ENCODE data around the gene SCN1A.
A peak's percentile ranks its signal among the peaks of the same experiment; 100 is the strongest.
"Not testable (repeated sequence)": the region's sequence is repeated elsewhere in the genome, so short reads cannot be mapped to it uniquely, and the experiment has no call there.

SCN1A gene

GRCh38 chr2:166074011-166074410 is 53.8 kb downstream of the SCN1A start:
- FAIRE-seq, result no peak

- FAIRE-seq, result no peak
Measured at GRCh38 chr2:166070231-166070630, 57.6 kb downstream of the SCN1A start.

GRCh38 chr2:166068981-166069380 is 58.8 kb downstream of the SCN1A start:
- no peak for FAIRE-seq

- FAIRE-seq, result no peak
Measured at GRCh38 chr2:166067229-166067628, 60.6 kb downstream of the SCN1A start.

GRCh38 chr2:166060191-166060590 is 67.6 kb downstream of the SCN1A start:
- FAIRE-seq, result no peak

- peak; percentile 98 for FAIRE-seq
Measured at GRCh38 chr2:166057370-166058164, 70.3 kb downstream of the SCN1A start.

GRCh38 chr2:166044853-166045483 is 82.9 kb downstream of the SCN1A start:
- FAIRE-seq, result no peak

- no peak for FAIRE-seq
Measured at GRCh38 chr2:166042768-166043390, 84.9 kb downstream of the SCN1A start.

DNA sequence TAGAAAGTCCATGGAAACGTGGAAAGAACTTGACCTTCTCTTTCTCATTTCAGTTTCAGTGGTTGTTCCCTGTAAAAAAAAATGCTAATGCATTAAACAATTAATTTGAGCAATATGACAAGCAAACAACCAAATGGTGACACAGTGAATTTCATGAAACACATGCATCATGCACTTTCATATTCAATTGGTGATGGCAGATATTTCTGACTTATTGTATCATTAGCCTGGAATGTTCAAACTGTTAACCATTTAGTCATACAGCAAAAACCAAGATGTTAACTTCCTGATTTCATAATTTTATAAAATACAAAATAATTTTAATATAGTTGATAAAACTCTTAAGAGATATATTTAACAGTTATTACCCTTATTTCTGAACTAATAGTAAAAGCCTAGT is 85.5 kb downstream of the SCN1A start:
- no peak for FAIRE-seq

DNA sequence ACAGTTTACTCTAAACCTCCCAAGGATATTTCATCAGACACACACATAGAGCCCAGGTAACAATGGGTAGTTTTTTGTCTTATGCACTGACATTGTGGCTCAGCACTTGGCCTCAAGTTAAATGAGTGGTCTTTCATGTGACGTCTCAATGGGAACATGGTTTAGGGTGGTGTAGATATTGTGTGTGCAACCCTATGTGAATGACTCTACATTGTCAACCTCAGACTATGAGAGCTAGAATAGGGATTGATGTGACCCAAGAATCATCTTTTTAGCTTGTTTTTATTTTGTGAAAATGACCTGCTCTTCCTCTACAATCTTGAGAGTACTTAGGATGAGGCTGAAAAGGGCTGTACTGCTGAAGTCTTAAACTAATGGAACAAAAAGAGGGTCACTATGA is 86.2 kb downstream of the SCN1A start:
- FAIRE-seq, result no peak

DNA sequence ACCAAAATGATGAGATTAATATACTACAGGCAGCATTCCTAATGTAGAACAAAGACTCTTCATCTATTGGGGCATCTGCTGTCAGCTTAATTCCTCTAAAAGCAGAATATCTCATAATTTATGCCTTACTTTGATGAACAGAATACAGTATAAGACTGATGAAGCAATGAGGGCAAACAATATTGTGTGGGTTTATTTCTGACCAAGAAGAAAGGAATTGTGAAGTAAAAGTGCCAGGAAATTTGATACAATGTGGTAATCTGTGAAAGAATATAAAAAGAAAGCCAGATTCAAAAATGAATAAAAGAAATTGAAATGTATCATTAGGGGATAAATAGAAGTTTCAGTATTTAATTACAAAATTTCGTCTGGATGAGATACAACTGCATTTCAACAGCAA is 95.5 kb downstream of the SCN1A start:
- no peak for FAIRE-seq

DNA sequence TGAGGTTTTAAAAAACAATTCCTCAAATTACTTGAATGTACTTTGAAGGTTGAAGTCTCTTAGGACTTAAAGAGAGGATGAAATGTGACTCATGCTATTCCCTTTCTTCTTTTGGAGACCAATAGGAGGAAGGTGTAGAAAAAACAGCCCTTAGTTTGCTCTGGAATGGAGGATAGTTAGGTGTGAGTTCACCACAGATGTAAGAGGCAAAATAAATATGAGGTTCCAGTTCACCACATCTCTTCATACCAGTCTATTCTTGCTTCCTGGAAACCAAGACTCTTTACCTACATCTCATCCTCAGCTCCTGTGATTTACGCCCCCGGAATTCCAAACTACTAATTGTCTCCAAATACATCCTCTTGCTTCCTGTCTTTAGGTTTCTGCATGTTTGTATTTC is 96.8 kb downstream of the SCN1A start:
- no peak for FAIRE-seq

DNA sequence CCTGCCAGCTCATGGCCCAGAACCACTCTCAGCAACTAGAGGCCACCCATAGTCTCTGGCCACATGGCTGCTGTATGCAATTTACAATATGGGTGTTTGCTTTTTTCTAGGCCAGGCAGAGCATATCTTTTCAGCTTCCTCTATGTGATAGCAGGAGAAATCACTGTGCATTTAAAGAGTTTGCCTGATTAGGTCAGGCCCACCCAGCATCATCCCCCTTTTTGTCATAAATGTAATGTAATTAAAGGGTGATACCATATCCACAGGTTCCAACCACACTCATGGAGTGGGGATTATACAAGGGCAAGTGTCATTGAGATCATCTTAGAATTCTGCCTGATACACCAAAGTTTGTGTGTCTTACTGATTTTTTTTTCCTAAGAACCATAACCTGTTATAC is 102.5 kb downstream of the SCN1A start:
- FAIRE-seq, result no peak

- FAIRE-seq, result no peak
Measured at GRCh38 chr2:166017208-166017607, 110.6 kb downstream of the SCN1A start.

DNA sequence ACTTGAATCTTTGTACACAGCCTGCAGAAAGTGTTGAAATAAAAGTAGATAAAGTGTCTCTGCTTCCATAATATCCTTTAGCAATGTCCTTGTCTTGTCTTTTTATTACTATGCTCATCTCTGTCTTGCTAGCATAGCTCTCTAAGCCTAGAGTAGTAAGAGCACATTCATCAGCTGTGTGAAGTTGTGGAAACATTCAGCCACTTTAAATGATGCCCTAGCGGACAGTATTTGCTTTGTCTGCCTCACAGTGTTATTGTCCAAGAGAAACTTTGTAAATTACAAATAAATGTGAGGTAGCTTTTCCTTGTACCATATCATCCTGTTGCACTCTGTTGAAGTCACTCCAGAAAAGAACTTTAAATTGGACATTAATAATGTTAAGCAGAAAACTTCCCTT is 113.9 kb downstream of the SCN1A start:
- FAIRE-seq, result no peak

DNA sequence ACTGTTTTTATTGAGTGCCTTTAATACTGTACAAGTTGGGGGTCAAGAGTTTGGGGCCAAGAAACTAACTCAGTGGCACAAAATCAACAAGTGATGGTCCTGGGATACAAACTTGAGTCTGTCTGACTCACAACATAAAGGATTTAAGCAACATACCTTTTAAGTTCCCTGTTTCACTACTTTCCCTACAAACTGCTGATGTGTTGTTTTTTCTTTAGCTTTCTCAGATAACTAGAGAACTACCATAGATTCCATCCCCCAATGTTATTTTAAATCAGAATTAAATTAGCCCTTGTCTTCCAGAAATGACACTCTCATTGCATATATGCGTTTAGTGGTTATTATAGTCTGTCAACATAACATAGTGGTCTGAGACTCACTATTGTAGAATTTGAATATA is 116.2 kb downstream of the SCN1A start:
- FAIRE-seq, result no peak

- no peak for FAIRE-seq
Measured at GRCh38 chr2:166000401-166000800, 127.4 kb downstream of the SCN1A start.

- no peak for FAIRE-seq
Measured at GRCh38 chr2:165990846-165991245, 137.0 kb downstream of the SCN1A start.

- FAIRE-seq, result no peak
Measured at GRCh38 chr2:165989851-165990250, 138.0 kb downstream of the SCN1A start.

DNA sequence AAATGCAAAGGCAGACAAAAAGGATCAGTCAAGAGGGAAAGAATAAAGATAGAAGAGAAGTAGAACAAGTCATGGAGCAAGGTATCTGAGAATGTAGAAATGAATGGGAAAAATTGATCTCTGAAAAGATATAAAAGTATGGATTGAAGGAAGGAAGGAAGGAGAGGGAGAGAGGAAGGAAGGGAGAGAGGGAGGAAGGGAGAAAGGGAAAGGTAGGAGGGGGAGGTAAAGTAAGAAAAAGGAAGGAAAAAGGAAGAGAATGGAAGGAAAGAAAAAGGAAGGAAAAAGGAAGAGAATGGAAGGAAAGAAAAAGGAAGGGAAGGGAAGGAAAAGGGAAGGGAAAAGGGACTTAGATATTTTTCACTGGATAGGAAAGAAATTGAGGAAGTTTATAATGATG is 142.7 kb downstream of the SCN1A start:
- FAIRE-seq, result no peak

DNA sequence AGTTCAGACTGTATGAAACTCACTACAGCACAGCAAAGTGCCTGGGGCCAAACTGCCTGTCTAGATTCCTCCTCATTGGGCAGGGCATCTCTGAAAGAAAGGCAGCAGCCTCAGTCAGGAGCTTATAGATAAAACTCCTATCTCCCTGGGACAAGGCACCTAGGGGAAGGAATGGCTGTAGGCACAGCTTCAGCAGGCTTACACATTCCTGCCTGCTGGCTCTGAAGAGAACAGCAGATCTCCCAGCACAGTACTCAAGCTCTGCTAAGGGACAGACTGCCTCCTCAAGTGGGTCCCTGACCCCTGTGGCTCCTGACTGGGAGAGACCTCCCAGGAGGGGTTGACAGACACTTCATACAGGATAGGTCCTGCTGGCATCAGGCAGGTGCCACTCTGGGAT is 155.7 kb downstream of the SCN1A start:
- FAIRE-seq, result not testable (repeated sequence)

- FAIRE-seq, result no peak
Measured at GRCh38 chr2:165970663-165971062, 157.2 kb downstream of the SCN1A start.

DNA sequence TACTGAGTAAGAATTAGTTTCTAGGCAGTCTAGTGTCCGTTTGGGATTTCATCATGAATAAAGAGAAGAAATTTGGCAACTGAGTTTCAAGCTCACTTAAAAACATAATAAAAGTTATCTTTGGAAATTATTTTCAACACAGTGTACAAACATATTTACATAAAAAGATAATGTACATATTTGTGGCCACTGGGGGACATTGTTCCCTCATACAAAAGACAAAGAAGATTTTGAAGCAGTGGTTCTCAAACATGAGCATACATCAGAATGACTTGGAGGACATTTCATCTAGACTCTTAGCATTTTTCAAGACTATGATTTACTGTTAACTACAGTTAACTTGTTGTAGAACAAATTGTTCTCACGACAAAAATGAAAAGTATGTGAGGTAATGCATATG is 158.6 kb downstream of the SCN1A start:
- no peak for FAIRE-seq

DNA sequence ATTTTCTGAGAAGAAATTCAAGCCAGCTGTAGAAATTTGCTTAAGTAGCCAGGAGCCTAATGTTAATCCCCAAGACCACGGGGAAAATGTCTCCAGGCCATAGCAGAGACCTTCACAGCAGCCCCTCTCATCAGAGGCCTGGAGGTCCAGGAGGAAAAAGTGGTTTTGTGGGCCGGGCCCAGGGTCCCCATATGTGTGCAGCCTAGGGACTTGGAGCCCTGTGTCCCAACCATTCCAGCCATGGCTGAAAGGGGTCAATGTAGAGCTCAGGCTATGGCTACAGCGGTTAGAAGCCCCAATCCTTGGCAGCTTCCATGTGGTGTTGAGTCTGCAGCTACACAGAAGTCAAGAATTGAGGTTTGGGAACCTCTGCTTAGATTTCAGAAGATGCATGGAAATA is 160.1 kb downstream of the SCN1A start:
- FAIRE-seq, result no peak

Measured in A204.1 (cell line).